Parathyroid adenoma (tissue), 2 donors: Measurements from ENCODE around the gene PRKD2.

Source experiments
- H2AFZ ChIP-seq: fragments of 300-600 bp; sonication (generic); one replicate; pipeline ENCODE4 v1.7.0; 2017; ENCODE audit warnings: antibody characterized with exemption, mild to moderate bottlenecking
- H3K27ac ChIP-seq: fragments of 300-600 bp; sonication (generic); one replicate; pipeline ENCODE4 v1.7.0; 2017
- H3K27me3 ChIP-seq: fragments of 300-600 bp; sonication (generic); one replicate; pipeline ENCODE4 v1.7.0; 2017; ENCODE audit warnings: low read length; ENCODE audit not compliant: control insufficient read depth, insufficient read depth
- H3K36me3 ChIP-seq: fragments of 300-600 bp; sonication (generic); one replicate; pipeline ENCODE4 v1.7.0; 2017; ENCODE audit warnings: low read length; ENCODE audit not compliant: control insufficient read depth, insufficient read depth
- H3K4me1 ChIP-seq: fragments of 300-600 bp; sonication (generic); one replicate; pipeline ENCODE4 v1.7.0; 2017; ENCODE audit warnings: control low read depth
- H3K4me2 ChIP-seq: fragments of 300-600 bp; sonication (generic); one replicate; pipeline ENCODE4 v1.7.0; 2017; ENCODE audit warnings: low read length
- H3K4me3 ChIP-seq: fragments of 300-600 bp; sonication (generic); one replicate; pipeline ENCODE4 v1.7.0; 2017; ENCODE audit warnings: low read depth, low read length
- H3K79me2 ChIP-seq: fragments of 300-600 bp; sonication (generic); one replicate; pipeline ENCODE4 v1.7.0; 2017; ENCODE audit warnings: control low read depth
- H3K9ac ChIP-seq: fragments of 300-600 bp; sonication (generic); one replicate; pipeline ENCODE4 v1.7.0; 2017; ENCODE audit warnings: mild to moderate bottlenecking
- H3K9me3 ChIP-seq: fragments of 300-600 bp; sonication (generic); one replicate; pipeline ENCODE4 v1.7.0; 2017; ENCODE audit warnings: low read length; ENCODE audit not compliant: control insufficient read depth
- TF ChIP-seq, protein P1 (sequence below): fragments of 300-600 bp; sonication (generic); IDR thresholded peaks from one replicate; pipeline ENCODE4 v1.7.0; 2017; ENCODE audit warnings: antibody characterized with exemption, mild to moderate bottlenecking
- donor health status: primary hyperparathyroidism.

PRKD2 gene

DNA sequence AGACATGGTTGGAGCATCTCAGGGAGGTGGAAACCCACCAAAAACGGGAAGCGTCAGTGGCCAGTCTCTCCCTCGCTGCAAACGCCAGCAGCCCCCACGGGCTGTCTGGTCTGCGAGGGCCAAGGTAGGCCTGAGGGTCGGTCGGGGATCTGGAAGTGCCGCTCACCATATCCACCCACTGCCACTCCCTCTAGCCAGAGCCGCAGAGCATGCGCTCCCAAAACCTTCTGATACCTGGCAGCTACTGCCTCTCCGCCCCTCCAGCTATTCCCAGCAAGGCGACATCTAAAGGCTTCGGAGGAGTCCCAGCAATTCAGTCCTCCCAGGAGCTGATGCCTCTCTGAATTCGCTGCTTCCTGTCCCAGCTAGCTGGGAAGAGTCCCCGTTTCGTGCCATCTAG is 24.5 kb upstream of the PRKD2 start:
- Histone ChIP-seq H3K27me3 (no peaks in the 10 kb centered on the region), H3K4me1 (no peaks in the 10 kb centered on the region), H3K4me3 (no peak overlapping the region), H3K36me3 (no peaks in the 10 kb centered on the region), H3K9ac (no peak overlapping the region), H3K27ac (no peak overlapping the region), H3K9me3 (no peaks in the 10 kb centered on the region), H3K4me2 (no peak overlapping the region), H3K79me2 (peaks cover 33% of the 10 kb centered on the region), H2AFZ (no peak overlapping the region)
- TF ChIP-seq, protein P1, sequence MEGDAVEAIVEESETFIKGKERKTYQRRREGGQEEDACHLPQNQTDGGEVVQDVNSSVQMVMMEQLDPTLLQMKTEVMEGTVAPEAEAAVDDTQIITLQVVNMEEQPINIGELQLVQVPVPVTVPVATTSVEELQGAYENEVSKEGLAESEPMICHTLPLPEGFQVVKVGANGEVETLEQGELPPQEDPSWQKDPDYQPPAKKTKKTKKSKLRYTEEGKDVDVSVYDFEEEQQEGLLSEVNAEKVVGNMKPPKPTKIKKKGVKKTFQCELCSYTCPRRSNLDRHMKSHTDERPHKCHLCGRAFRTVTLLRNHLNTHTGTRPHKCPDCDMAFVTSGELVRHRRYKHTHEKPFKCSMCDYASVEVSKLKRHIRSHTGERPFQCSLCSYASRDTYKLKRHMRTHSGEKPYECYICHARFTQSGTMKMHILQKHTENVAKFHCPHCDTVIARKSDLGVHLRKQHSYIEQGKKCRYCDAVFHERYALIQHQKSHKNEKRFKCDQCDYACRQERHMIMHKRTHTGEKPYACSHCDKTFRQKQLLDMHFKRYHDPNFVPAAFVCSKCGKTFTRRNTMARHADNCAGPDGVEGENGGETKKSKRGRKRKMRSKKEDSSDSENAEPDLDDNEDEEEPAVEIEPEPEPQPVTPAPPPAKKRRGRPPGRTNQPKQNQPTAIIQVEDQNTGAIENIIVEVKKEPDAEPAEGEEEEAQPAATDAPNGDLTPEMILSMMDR: no peak

DNA sequence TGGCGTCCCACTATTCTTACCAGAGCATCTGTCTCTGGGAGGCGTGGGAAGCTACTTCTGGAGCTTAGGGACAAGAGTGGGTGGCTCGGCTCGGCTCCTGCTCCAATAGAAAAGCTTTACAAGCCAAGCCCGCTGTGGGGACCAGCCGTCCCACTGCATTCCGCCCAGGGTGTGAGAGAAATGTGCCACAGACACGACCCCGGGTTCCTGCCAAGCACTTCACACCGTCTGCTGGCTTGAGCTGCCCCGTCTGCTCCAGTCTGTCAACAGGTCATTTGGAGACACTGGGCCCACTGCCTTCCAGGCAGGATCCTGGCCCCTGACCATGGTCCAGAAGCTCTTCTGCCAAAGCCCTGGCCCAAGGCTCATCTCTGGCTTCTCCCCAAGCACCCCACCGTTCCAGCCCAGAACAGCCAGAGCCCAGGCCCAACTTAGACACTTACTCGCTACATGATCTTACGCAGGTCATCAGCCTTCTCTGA is 22.4 kb upstream of the PRKD2 start:
- H3K9ac ChIP-seq: no peak overlapping the region
- H3K4me1 ChIP-seq: no peaks in the 10 kb centered on the region
- H3K36me3 ChIP-seq: no peaks in the 10 kb centered on the region
- H3K27me3 ChIP-seq: no peaks in the 10 kb centered on the region
- H3K79me2 ChIP-seq: peaks cover 21% of the 10 kb centered on the region
- no peaks in the 10 kb centered on the region for H3K9me3 ChIP-seq
- H3K27ac ChIP-seq: no peak overlapping the region
- TF ChIP-seq, protein P1: no peak
- no peak overlapping the region for H2AFZ ChIP-seq
- H3K4me2 ChIP-seq: no peak overlapping the region
- no peak overlapping the region for H3K4me3 ChIP-seq

DNA sequence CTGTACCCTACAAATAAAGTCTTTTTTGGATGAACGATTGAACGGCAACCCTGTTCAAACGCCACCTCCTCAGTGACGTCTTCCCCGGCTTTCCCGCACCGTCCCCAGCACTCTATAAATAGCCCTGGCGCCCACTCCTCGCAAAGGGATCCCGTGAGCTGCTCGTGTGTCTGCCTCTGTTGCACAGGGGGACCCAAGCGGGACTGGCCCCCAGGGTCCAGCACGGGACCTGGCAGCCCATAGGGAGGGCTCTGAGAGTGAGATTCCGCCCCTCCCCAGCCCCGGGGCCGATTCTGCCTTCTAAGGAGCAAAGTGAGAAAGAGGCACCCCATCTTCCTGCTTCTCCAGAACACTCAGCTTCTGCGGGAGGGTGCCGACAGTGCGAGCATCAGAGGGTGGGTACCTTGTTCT is 20.9 kb upstream of the PRKD2 start:
- Histone ChIP-seq H3K4me1 (no peaks in the 10 kb centered on the region), H3K36me3 (no peaks in the 10 kb centered on the region), H3K27ac (no peak overlapping the region)

DNA sequence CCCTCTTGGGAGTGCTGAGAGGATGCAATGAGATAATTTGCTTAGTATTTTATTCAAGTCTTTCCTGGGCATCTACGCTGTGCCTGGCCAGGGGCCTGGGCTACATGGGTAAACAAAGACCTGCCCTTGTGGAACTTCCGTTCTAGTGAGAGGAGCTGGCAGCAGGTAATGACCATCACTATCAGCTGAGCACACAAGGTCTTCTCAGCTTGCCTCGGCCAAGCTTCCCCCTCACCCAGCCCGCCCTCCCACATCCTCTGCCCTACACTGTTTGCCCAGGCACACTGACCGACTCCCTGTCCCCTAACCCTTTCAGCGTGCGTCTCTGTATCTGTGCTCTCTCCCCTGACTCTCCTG is 20.4 kb upstream of the PRKD2 start:
- Histone ChIP-seq H3K4me2 (no peak overlapping the region), H3K4me3 (no peak overlapping the region), H3K27ac (no peak overlapping the region), H3K9ac (no peak overlapping the region), H3K36me3 (no peaks in the 10 kb centered on the region), H3K79me2 (peaks cover 13% of the 10 kb centered on the region), H3K4me1 (no peaks in the 10 kb centered on the region), H2AFZ (no peak overlapping the region), H3K27me3 (no peaks in the 10 kb centered on the region), H3K9me3 (no peaks in the 10 kb centered on the region)
- TF ChIP-seq, protein P1: no peak

More for the DNA sequence above, 20.9 kb upstream of the PRKD2 start:
- Histone ChIP-seq H3K27me3 (no peaks in the 10 kb centered on the region), H3K4me2 (no peak overlapping the region), H3K9me3 (no peaks in the 10 kb centered on the region), H3K4me3 (no peak overlapping the region), H3K9ac (no peak overlapping the region), H3K79me2 (peaks cover 15% of the 10 kb centered on the region), H2AFZ (no peak overlapping the region)
- TF ChIP-seq, protein P1: no peak

DNA sequence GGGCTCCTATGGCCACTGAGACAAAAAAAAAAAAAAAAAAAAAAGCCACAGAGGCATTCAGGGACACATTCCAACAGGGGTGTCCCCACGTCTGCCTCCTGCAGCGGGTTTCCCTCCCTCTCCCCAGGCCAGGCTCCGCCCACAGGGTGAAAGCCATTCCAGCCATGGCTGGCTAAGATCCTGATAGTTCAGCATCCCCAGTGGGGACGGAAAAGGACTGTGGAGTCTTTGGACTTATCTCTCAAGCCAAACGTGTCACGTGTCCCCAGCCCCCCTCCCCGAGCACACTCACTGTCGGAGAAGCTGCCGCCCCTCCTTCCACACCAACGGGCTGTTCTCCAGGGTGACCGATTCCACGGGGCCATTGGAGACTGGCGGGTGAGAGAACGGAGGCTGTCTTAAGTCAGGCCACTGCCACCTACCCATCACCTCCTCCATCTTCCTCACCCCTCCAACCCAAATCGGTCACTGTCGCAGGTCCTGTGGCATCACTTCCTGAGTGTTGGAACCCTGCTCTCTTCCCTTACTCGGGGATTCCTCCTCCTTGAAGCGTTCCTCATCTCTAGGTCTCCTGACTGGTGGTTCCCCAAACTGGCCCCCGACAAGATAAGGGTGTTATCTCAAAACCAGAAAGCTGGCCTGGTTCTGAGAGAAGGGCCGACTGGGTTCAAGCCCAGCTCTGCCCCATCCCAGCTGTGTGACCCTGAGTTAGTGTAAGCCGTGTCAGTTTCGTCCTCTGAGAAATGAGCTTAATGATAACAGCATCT is 19.8 kb upstream of the PRKD2 start:
- no peaks in the 10 kb centered on the region for H3K27me3 ChIP-seq
- no peaks in the 10 kb centered on the region for H3K4me1 ChIP-seq
- TF ChIP-seq, protein P1: no peak
- no peaks in the 10 kb centered on the region for H3K36me3 ChIP-seq
- no peak overlapping the region for H2AFZ ChIP-seq
- H3K9me3 ChIP-seq: no peaks in the 10 kb centered on the region
- H3K9ac ChIP-seq: no peak overlapping the region
- no peak overlapping the region for H3K27ac ChIP-seq
- H3K79me2 ChIP-seq: peaks cover 8% of the 10 kb centered on the region
- no peak overlapping the region for H3K4me2 ChIP-seq
- no peak overlapping the region for H3K4me3 ChIP-seq
